CD4-positive, alpha-beta T cell (primary cell): ENCODE data around the gene CDK6. TPM values are rescaled to one million over a fixed set of nuclear protein-coding genes. Genes with fewer than 3 reads are reported as not detected.

Experiments
- ATAC-seq: fragments of 200-7000 bp; cut with Tn5 transposase; one replicate; pipeline ENCODE4 v1.10.0; 2022; ENCODE audit warnings: mild to moderate bottlenecking; ENCODE audit not compliant: poor library complexity
- CTCF ChIA-PET: fragments of 350-600 bp; sonication (Branson Sonifier 250); formaldehyde crosslinking; loops from one replicate; lab custom pipeline; 2021; ENCODE audit warnings: antibody characterized with exemption, inconsistent platforms; lab: Charles Lee
- POLR2A ChIA-PET: fragments of 350-600 bp; sonication (Branson Sonifier 250); formaldehyde crosslinking; loops from one replicate; lab custom pipeline; 2021; ENCODE audit warnings: antibody characterized with exemption, inconsistent platforms; lab: Charles Lee
- DNase-seq, 14 experiments: peaks; one replicate each; pipeline ENCODE4 v3.0.0-alpha.2; 2013 to 2020; ENCODE audit warnings: mixed read lengths in 2 of 14
- H3K27ac ChIP-seq, 2 donors: one replicate each; pipeline versions ENCODE4 v1.5.1 to v1.7.0; 2013; ENCODE audit warnings: low read length in 2 of 2, low read depth in 1 of 2, mild to moderate bottlenecking in 1 of 2
- H3K27me3 ChIP-seq, 2 experiments: 1 replicate in 1 of 2; 2 replicates in 1 of 2; pipeline versions ENCODE4 v1.6.1 to v1.7.0; 2013; ENCODE audit warnings: low read length in 2 of 2, control low read depth in 1 of 2, mild to moderate bottlenecking in 1 of 2, moderate library complexity in 1 of 2; ENCODE audit not compliant: insufficient read depth in 2 of 2, control insufficient read depth in 1 of 2
- H3K36me3 ChIP-seq: one replicate; pipeline ENCODE4 v1.6.1; 2013; ENCODE audit warnings: low read length, control low read depth; ENCODE audit not compliant: insufficient read depth
- H3K4me1 ChIP-seq: one replicate; pipeline ENCODE4 v1.6.1; 2013; ENCODE audit warnings: low read length, control low read depth; ENCODE audit not compliant: insufficient read depth
- H3K4me3 ChIP-seq: one replicate; pipeline ENCODE4 v1.5.1; 2013; ENCODE audit warnings: mild to moderate bottlenecking, low read length, moderate library complexity
- H3K9me3 ChIP-seq, 2 experiments: 1 replicate in 1 of 2; 2 replicates in 1 of 2; pipeline versions ENCODE4 v1.6.1 to v1.7.0; 2013; ENCODE audit warnings: low read length in 2 of 2, mild to moderate bottlenecking in 2 of 2, control low read depth in 1 of 2, moderate library complexity in 1 of 2; ENCODE audit not compliant: control insufficient read depth in 1 of 2, insufficient read depth in 1 of 2
- H3K27ac Mint-ChIP-seq: one replicate; pipeline ENCODE4 v1.8.0; 2020; ENCODE audit warnings: mixed read lengths
- H3K27me3 Mint-ChIP-seq: one replicate; pipeline ENCODE4 v1.8.0; 2021; ENCODE audit warnings: mixed read lengths
- H3K36me3 Mint-ChIP-seq: one replicate; pipeline ENCODE4 v1.8.0; 2021; ENCODE audit warnings: low read depth, mixed read lengths
- H3K4me1 Mint-ChIP-seq: one replicate; pipeline ENCODE4 v1.8.0; 2021; ENCODE audit warnings: low read depth, mixed read lengths
- H3K4me3 Mint-ChIP-seq: one replicate; pipeline ENCODE4 v1.8.0; 2020; ENCODE audit warnings: mild to moderate bottlenecking, mixed read lengths
- H3K9me3 Mint-ChIP-seq: one replicate; pipeline ENCODE4 v1.8.0; 2020; ENCODE audit warnings: mixed read lengths
- CTCF ChIP-seq: fragments of 200-600 bp; IDR thresholded peaks from one replicate; pipeline ENCODE4 v1.8.0; 2022; ENCODE audit warnings: antibody characterized with exemption, mild to moderate bottlenecking
- intact Hi-C, 2 experiments: fragments of 100-400 bp; cut with DNase I in 1 of 2; cut with micrococcal nuclease in 1 of 2; formaldehyde crosslinking; loops; one replicate each; pipeline versions ENCODE4 v1.15.1 to v1.9.0; 2023 to 2025; cut with DNase I, micrococcal nuclease
- total RNA-seq, 174 experiments: library from RNA in 2 of 174; stranded (reverse) in 2 of 174; gene quantifications; one replicate each; pipeline ENCODE4 v1.2.3 and lab custom pipeline; 2021 to 2026

Gene CDK6
- total RNA-seq, 2 experiments from 2014 or later, result 13.0 to 13.7 TPM

GRCh38 chr7:92656121-92656520 is 180.3 kb downstream of the CDK6 start:
- CTCF ChIA-PET, result interaction anchor here (2.1 kb wide), 1 partner anchor 24 kb away, joined by 4 read pairs; no protein-coding TSS in a partner anchor
- H3K4me1 Mint-ChIP-seq, result peaks cover 4% of the 10 kb centered on the region
- H3K9me3 ChIP-seq, result no peaks in the 10 kb centered on the region

DNA sequence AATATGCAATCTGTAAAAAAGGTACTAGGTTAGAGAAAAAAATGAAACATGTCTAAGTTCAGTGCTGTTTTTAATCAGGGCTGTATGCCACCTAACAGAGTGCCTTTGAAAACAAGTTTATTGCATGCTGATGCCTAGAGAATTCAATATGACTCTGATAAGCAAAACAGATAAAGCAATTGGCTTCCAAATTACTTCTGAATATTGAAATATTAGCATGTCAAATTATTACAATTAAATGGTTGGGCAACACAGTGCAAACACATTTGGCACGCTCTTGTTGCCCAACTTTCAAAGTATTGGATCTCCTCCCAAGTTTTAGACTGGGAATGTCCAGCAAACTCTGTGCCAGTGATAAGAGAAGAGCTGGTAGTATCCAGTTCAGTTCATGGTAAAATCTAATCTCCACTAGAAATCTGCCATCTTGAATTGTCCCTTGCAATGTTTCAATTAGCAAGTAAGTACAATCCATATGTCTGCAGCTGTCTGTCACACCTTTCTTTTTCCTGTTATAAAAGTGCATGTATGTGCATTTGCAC is 181.0 kb downstream of the CDK6 start:
- peaks cover 5% of the 10 kb centered on the region for H3K36me3 Mint-ChIP-seq
- H3K9me3 Mint-ChIP-seq, result no peaks in the 10 kb centered on the region
- no peak overlapping the region for H3K4me3 Mint-ChIP-seq
- H3K27me3 Mint-ChIP-seq, result no peaks in the 10 kb centered on the region
- TF ChIP-seq CTCF, result no peak
- peaks cover 4% of the 10 kb centered on the region for H3K4me1 Mint-ChIP-seq
- no peaks in the 10 kb centered on the region for H3K4me1 ChIP-seq
- H3K9me3 ChIP-seq, result no peaks in the 10 kb centered on the region
- ATAC-seq, result no peak
- H3K27me3 ChIP-seq, result no peaks in the 10 kb centered on the region
- ChIA-PET POLR2A (no interaction called here), CTCF (interaction anchor here (2.1 kb wide), 1 partner anchor 23 kb away, joined by 4 read pairs; no protein-coding TSS in a partner anchor)
- no peak overlapping the region for H3K27ac ChIP-seq
- no peak for DNase-seq
- no peak overlapping the region for H3K4me3 ChIP-seq
- intact Hi-C loops, result no loop called here
- H3K27ac Mint-ChIP-seq, result no peak overlapping the region
- H3K36me3 ChIP-seq, result peaks cover 8% of the 10 kb centered on the region

More at GRCh38 chr7:92656121-92656520, 180.3 kb downstream of the CDK6 start:
- H3K4me1 ChIP-seq, result no peaks in the 10 kb centered on the region
- H3K4me3 Mint-ChIP-seq, result no peak overlapping the region
- ATAC-seq (no peak), DNase-seq (no peak)
- peaks cover 5% of the 10 kb centered on the region for H3K36me3 Mint-ChIP-seq
- no peak for TF ChIP-seq CTCF
- H3K27ac Mint-ChIP-seq, result no peak overlapping the region
- peaks cover 15% of the 10 kb centered on the region for H3K36me3 ChIP-seq
- H3K4me3 ChIP-seq, result no peak overlapping the region
- intact Hi-C loops, result no loop called here
- no peaks in the 10 kb centered on the region for H3K27me3 Mint-ChIP-seq
- H3K9me3 Mint-ChIP-seq, result no peaks in the 10 kb centered on the region
- POLR2A ChIA-PET, result no interaction called here
- no peaks in the 10 kb centered on the region for H3K27me3 ChIP-seq
- H3K27ac ChIP-seq, result no peak overlapping the region

- Mint-ChIP-seq H3K27me3 (no peaks in the 10 kb centered on the region), H3K27ac (no peak overlapping the region), H3K4me3 (no peak overlapping the region), H3K36me3 (no peaks in the 10 kb centered on the region), H3K4me1 (peaks cover 4% of the 10 kb centered on the region), H3K9me3 (no peaks in the 10 kb centered on the region)
- Histone ChIP-seq H3K27me3 (no peaks in the 10 kb centered on the region), H3K36me3 (no peaks in the 10 kb centered on the region), H3K4me1 (no peaks in the 10 kb centered on the region), H3K4me3 (no peak overlapping the region), H3K9me3 (no peaks in the 10 kb centered on the region), H3K27ac (no peak overlapping the region)
- TF ChIP-seq CTCF, result no peak
- intact Hi-C loops, result no loop called here
- ATAC-seq (no peak), DNase-seq (no peak)
- ChIA-PET CTCF (no interaction called here), POLR2A (interaction anchor here (0.9 kb wide), 1 partner anchor 10 kb away, joined by 3 read pairs; no protein-coding TSS in a partner anchor)
These were observed 183.2 kb downstream of the CDK6 start for GRCh38 chr7:92653136-92653535.
